ENCODE measurements around the gene TPO. TPM values are rescaled to one million over a fixed set of nuclear protein-coding genes. Genes with fewer than 3 reads are reported as not detected.

The TPO gene
- polyA plus RNA-seq, 4 donors, result 0.34 to 1.7 (median 1.4) TPM; not detected in 1

DNA sequence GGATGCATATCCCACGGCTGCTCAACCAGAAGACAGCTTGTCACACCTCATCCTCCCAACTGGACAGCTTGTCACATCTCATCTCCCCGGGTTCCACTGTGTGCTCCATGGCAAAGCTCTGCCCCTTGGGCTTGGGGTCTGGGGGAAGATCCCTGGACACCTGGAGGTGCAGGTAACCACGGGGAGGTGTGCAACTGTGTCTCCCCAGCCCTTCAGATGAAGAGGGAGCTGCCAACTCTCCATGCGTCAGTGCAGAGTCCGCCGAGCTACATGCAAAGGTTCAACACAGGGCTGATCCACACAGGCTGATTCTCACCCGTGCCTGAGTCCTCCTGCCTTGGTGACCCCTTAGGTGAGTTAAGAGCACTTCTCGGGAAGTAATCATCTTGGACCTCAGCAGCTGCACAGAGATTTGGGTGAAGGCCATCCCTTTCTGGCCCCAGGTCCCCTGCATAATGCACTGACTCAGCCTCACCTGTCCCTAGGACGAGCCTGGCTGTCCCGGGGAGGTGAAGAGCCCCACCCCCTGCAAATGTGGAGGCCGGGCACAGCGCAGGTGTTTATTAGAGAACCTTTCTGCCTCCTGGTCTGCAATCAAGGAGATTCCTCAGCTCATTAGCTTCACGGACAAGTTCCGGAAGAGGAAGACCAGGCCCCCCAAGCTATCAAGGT, 173.1 kb downstream of the TPO start:
- no peak for DNase-seq
- Histone ChIP-seq H3K4me3 (ENCODE audit: low read depth in 1 of 3, low read length in 3 of 3) (no peak overlapping the region), H3K9me3 (ENCODE audit: control insufficient read depth in 2 of 2, insufficient read depth in 1 of 2, low read depth in 1 of 2, low read length in 1 of 2) (peaks cover 0 to 3% of the 10 kb centered on the region in 2 donors), H3K27ac (ENCODE audit: low read depth in 1 of 3, low read length in 2 of 3) (no peak overlapping the region), H3K4me1 (ENCODE audit: control insufficient read depth in 3 of 3, insufficient read depth in 2 of 3, low read depth in 1 of 3, low read length in 2 of 3) (no peaks in the 10 kb centered on the region), H3K27me3 (ENCODE audit: control insufficient read depth in 3 of 3, insufficient read depth in 3 of 3, low read length in 3 of 3) (peaks cover 0 to 8% (median 0%) of the 10 kb centered on the region in 3 donors), H3K36me3 (ENCODE audit: control insufficient read depth in 3 of 3, insufficient read depth in 2 of 3, low read depth in 1 of 3, low read length in 3 of 3) (no peaks in the 10 kb centered on the region)
- no peak for FAIRE-seq
- 62 to 84% (median 68%) methylated on average over 14 of the region's 14 CpGs for WGBS, 3 donors

DNA sequence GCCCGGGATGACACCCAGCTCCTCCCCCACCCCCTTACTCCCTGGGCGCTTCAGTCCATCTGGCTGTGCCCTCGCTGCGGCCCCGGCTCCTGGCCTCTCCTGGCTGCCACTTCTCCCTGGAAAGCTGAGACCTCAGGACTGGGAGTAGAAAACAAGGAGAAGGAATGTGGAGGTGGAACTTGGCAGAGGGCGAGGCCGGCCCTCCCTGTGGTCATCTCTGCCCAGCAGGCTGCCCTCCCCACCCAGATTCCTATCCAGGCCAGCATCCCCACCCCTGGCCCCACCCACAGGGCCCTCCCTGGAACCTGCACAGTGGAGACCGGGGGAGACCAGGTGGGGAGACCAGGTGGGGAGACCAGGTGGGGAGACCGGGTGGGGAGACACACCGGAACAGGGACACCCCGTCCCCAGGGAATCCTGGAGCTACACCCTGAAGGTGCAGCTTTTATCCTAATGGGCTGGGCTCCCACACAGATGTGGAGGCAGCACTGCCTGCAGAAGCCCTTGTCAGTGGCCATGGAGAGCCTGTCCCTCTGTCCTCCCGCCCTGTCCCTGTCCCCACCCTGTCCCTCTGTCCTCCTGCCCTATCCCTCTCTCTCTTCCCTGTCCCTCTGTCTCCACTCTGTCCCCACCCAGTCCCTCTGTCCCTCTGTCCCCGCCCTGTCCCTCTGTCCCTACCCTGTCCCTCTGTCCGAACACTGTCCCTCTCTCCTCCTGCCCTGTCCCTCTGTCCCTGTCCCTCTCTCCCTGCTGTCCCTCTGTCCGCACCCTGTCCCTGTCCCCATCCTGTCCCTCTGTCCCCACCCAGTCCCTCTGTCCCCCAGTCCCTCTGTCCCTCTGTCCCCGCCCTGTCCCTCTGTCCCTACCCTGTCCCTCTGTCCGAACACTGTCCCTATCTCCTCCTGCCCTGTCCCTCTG, 173.9 kb downstream of the TPO start:
- Histone ChIP-seq H3K4me1 (ENCODE audit: control insufficient read depth in 3 of 3, insufficient read depth in 2 of 3, low read depth in 1 of 3, low read length in 2 of 3) (no peaks in the 10 kb centered on the region), H3K27ac (ENCODE audit: low read depth in 1 of 3, low read length in 2 of 3) (no peak overlapping the region), H3K4me3 (ENCODE audit: low read depth in 1 of 3, low read length in 3 of 3) (no peak overlapping the region), H3K27me3 (ENCODE audit: control insufficient read depth in 3 of 3, insufficient read depth in 3 of 3, low read length in 3 of 3) (peaks cover 0 to 15% (median 0%) of the 10 kb centered on the region in 3 donors), H3K36me3 (ENCODE audit: control insufficient read depth in 3 of 3, insufficient read depth in 2 of 3, low read depth in 1 of 3, low read length in 3 of 3) (no peaks in the 10 kb centered on the region), H3K9me3 (ENCODE audit: control insufficient read depth in 2 of 2, insufficient read depth in 1 of 2, low read depth in 1 of 2, low read length in 1 of 2) (peaks cover 0 to 3% of the 10 kb centered on the region in 2 donors)
- DNase-seq (no peak), FAIRE-seq (no peak)
- 53 to 74% (median 62%) methylated on average over 15 to 17 of the region's 17 CpGs for WGBS, 3 donors

DNA sequence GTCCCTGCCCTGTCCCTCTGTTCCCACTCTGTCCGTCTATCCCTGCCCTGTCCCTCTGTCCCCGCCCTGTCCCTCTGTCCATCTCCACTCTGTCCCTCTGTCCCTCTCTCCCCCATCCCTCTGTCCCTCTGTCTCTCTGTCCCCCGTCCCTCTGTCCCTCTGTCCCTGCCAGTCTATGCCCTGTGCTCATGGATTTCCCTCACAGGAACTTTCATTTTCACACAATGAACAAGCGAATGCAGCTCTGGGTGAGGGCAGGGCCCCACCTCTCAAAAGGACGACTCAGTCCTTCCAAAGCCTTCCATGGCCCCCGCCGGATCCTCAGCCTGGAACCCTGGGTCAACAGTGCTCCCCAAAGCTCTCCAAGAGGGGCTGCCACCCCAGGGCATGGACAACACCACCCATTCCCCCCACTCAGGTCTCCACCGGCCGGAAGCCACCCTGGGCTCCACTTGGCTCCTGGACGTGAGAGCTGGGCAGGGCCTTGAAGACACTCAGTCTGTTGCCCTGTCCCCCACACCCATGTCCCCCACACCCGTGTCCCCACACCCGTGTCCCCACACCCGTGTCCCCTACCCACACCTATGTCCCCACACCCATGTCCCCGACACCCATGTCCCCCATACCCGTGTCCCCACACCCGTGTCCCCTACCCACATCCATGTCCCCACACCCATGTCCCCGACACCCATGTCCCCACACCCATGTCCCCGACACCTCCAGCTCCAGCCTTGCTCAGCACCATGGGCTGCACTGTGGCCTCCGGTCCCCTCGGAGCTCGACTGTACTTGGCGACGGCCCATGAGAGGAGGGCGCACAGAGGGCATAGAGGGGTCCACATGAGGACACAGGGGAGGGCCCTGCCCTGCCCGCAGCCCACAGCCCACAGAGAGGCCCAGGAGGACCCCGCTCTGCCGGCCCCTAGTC, 175.1 kb downstream of the TPO start:
- no peak overlapping the region for H3K4me3 ChIP-seq (ENCODE audit: low read depth in 1 of 3, low read length in 3 of 3)
- H3K4me1 ChIP-seq (ENCODE audit: control insufficient read depth in 3 of 3, insufficient read depth in 2 of 3, low read depth in 1 of 3, low read length in 2 of 3), result peaks cover 0 to 2% (median 0%) of the 10 kb centered on the region in 3 donors
- H3K36me3 ChIP-seq (ENCODE audit: control insufficient read depth in 3 of 3, insufficient read depth in 2 of 3, low read depth in 1 of 3, low read length in 3 of 3), result no peaks in the 10 kb centered on the region
- no peak for DNase-seq
- peaks cover 0 to 15% (median 0%) of the 10 kb centered on the region in 3 donors for H3K27me3 ChIP-seq (ENCODE audit: control insufficient read depth in 3 of 3, insufficient read depth in 3 of 3, low read length in 3 of 3)
- WGBS, 3 donors, result 78 to 82% (median 78%) methylated on average over 27 of the region's 27 CpGs
- peaks cover 0 to 3% of the 10 kb centered on the region in 2 donors for H3K9me3 ChIP-seq (ENCODE audit: control insufficient read depth in 2 of 2, insufficient read depth in 1 of 2, low read depth in 1 of 2, low read length in 1 of 2)
- H3K27ac ChIP-seq (ENCODE audit: low read depth in 1 of 3, low read length in 2 of 3), result no peak overlapping the region
- FAIRE-seq, result no peak

DNA sequence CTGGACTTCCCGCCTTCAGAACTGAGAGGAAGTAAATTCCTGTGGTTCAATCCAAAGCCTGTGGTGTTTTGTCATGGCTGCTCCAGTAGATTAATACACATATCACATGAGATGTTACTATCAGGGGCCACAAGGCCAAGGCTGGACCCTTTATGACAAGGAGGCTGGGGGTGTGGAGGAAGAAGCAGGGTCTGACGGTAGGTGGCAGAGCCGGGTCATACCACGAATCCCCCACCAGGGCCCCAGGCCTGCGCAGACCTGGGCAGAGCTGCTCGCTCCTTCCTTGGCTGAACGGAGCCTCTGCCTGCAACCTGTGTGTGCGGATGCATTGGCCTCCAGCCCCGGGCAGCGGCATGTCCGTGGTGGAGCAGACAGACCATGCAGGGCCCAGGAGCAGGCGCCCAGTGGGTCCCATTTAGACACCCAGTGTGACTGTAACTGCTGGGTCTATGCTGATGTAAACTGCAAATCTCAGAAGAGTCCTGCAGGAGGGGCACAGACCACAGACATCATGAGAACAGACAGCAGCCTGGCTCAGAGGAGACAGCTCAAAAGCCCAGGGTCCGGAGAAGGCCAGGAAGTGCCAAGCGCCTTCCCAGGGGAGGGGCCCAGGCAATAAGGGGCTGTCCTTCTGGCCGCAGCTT, 175.8 kb downstream of the TPO start:
- Histone ChIP-seq H3K36me3 (ENCODE audit: control insufficient read depth in 3 of 3, insufficient read depth in 2 of 3, low read depth in 1 of 3, low read length in 3 of 3) (no peaks in the 10 kb centered on the region), H3K9me3 (ENCODE audit: control insufficient read depth in 2 of 2, insufficient read depth in 1 of 2, low read depth in 1 of 2, low read length in 1 of 2) (peaks cover 0 to 3% of the 10 kb centered on the region in 2 donors), H3K27ac (ENCODE audit: low read depth in 1 of 3, low read length in 2 of 3) (no peak overlapping the region), H3K4me3 (ENCODE audit: low read depth in 1 of 3, low read length in 3 of 3) (no peak overlapping the region), H3K27me3 (ENCODE audit: control insufficient read depth in 3 of 3, insufficient read depth in 3 of 3, low read length in 3 of 3) (peaks cover 0 to 15% (median 0%) of the 10 kb centered on the region in 3 donors), H3K4me1 (ENCODE audit: control insufficient read depth in 3 of 3, insufficient read depth in 2 of 3, low read depth in 1 of 3, low read length in 2 of 3) (peaks cover 0 to 3% (median 0%) of the 10 kb centered on the region in 3 donors)
- FAIRE-seq (no peak), DNase-seq (no peak)
- WGBS, 3 donors, result 67 to 81% (median 76%) methylated on average over 13 to 15 of the region's 15 CpGs

DNA sequence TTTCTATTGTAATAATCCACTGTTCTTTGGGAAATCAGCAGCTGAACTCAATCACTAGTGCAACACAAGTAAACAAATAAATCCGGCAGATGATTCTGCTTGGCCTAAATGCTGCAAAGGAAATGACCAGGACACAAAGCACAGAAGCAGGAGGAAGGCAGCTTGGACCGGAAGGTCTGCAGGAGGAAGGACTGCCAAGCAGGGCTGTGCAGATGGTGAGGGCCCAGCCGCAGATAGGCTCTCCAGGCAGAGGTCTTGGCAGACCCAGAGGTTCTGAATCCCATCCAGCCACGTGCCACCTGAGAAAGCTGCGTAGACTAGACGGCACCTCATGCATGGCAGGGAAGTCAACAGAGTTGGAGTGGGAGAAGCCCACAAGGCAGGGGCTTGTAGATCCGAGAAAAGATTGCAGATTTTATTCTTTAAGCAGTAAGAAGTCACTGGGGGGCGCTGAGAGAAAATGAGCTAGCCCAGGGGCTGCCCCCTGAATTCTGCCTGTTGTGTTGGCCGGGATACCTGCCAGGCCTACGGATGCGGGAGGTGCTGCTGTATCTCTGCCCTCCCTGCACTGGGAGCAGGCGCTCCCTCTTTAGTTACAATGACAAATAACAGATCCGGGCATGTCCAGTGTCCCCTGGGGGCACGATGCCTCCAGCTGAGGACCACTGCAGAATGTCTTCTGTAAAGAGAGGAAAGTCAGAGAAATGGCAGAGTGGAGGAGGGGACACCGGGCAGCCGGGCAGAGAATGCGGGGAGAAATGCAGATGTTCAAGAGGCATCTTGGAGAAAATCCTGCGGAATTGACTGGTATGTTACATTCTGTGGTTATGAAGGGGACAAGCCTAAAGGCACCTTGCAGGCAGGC, 177.6 kb downstream of the TPO start:
- H3K4me3 ChIP-seq (ENCODE audit: low read depth in 1 of 3, low read length in 3 of 3), result no peak overlapping the region
- peaks cover 0 to 15% (median 0%) of the 10 kb centered on the region in 3 donors for H3K27me3 ChIP-seq (ENCODE audit: control insufficient read depth in 3 of 3, insufficient read depth in 3 of 3, low read length in 3 of 3)
- WGBS, 3 donors, result 66 to 75% (median 72%) methylated on average over 18 of the region's 18 CpGs
- H3K36me3 ChIP-seq (ENCODE audit: control insufficient read depth in 3 of 3, insufficient read depth in 2 of 3, low read depth in 1 of 3, low read length in 3 of 3), result no peaks in the 10 kb centered on the region
- FAIRE-seq (no peak), DNase-seq (no peak)
- H3K27ac ChIP-seq (ENCODE audit: low read depth in 1 of 3, low read length in 2 of 3), result no peak overlapping the region
- H3K9me3 ChIP-seq (ENCODE audit: control insufficient read depth in 2 of 2, insufficient read depth in 1 of 2, low read depth in 1 of 2, low read length in 1 of 2), result peaks cover 0 to 3% of the 10 kb centered on the region in 2 donors
- H3K4me1 ChIP-seq (ENCODE audit: control insufficient read depth in 3 of 3, insufficient read depth in 2 of 3, low read depth in 1 of 3, low read length in 2 of 3), result peaks cover 0 to 3% (median 0%) of the 10 kb centered on the region in 3 donors

DNA sequence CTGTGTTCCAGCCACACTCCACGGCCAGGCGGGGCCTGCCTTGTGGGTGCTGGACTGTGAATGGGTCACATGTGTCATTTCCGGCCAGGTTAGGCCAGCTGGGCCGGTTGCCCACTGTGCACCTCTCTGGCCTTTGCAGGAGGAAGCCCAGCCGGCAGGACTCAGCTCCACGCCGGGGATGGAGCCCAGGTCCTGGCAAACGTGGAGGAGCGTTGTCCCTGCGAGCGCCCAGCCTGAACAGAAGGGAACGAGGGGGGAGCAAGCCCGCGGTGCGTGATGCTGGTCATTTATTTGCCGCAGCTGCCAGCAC, 178.2 kb downstream of the TPO start:
- Histone ChIP-seq H3K4me1 (ENCODE audit: control insufficient read depth in 3 of 3, insufficient read depth in 2 of 3, low read depth in 1 of 3, low read length in 2 of 3) (peaks cover 0 to 3% (median 0%) of the 10 kb centered on the region in 3 donors), H3K36me3 (ENCODE audit: control insufficient read depth in 3 of 3, insufficient read depth in 2 of 3, low read depth in 1 of 3, low read length in 3 of 3) (no peaks in the 10 kb centered on the region), H3K27me3 (ENCODE audit: control insufficient read depth in 3 of 3, insufficient read depth in 3 of 3, low read length in 3 of 3) (peaks cover 0 to 14% (median 0%) of the 10 kb centered on the region in 3 donors), H3K9me3 (ENCODE audit: control insufficient read depth in 2 of 2, insufficient read depth in 1 of 2, low read depth in 1 of 2, low read length in 1 of 2) (peaks cover 0 to 3% of the 10 kb centered on the region in 2 donors), H3K27ac (ENCODE audit: low read depth in 1 of 3, low read length in 2 of 3) (no peak overlapping the region), H3K4me3 (ENCODE audit: low read depth in 1 of 3, low read length in 3 of 3) (no peak overlapping the region)
- no peak for FAIRE-seq
- no peak for DNase-seq
- 59 to 69% (median 66%) methylated on average over 16 of the region's 16 CpGs for WGBS, 3 donors

Data from small intestine (tissue), 7 donors.